ENCODE results near the gene SLC35E2B. TPM values are rescaled to one million over a fixed set of nuclear protein-coding genes. Genes with fewer than 3 reads are reported as not detected.
"Not testable (repeated sequence)": the region's sequence is repeated elsewhere in the genome, so short reads cannot be mapped to it uniquely, and the experiment has no call there.

The SLC35E2B gene
- polyA plus RNA-seq, 1 donor from 2014 or later, result 93.2 TPM

GRCh38 chr1:1639368-1639767 lies 53.2 kb downstream of the SLC35E2B start:
- not testable (repeated sequence) for H3K9me3 ChIP-seq (ENCODE audit: low read length); H3K36me3 ChIP-seq (ENCODE audit: insufficient read depth, low read length); H3K4me3 ChIP-seq (ENCODE audit: low read length); H3K27me3 ChIP-seq (ENCODE audit: insufficient read depth, low read depth, low read length); H3K79me2 ChIP-seq (replicated peaks; ENCODE audit: insufficient read depth, low read length); H3K27ac ChIP-seq (ENCODE audit: low read length); H3K9me2 ChIP-seq (ENCODE audit: insufficient read depth, low read length); H3K9ac ChIP-seq (ENCODE audit: low read length); H3F3A ChIP-seq (ENCODE audit: insufficient read depth, low read length, poor library complexity, severe bottlenecking); H3K4me2 ChIP-seq (ENCODE audit: low read length); H4K20me1 ChIP-seq (ENCODE audit: insufficient read depth); H2AFZ ChIP-seq (ENCODE audit: low read depth, low read length)

GRCh38 chr1:1638528-1638927 lies 54.1 kb downstream of the SLC35E2B start:
- H3K36me3 ChIP-seq (ENCODE audit: insufficient read depth, low read length); H4K20me1 ChIP-seq (ENCODE audit: insufficient read depth); H3K79me2 ChIP-seq (replicated peaks; ENCODE audit: insufficient read depth, low read length); H3K9me2 ChIP-seq (ENCODE audit: insufficient read depth, low read length); H3F3A ChIP-seq (ENCODE audit: insufficient read depth, low read length, poor library complexity, severe bottlenecking); H3K4me2 ChIP-seq (ENCODE audit: low read length); H3K9me3 ChIP-seq (ENCODE audit: low read length); H2AFZ ChIP-seq (ENCODE audit: low read depth, low read length); H3K27ac ChIP-seq (ENCODE audit: low read length); H3K4me3 ChIP-seq (ENCODE audit: low read length); H3K27me3 ChIP-seq (ENCODE audit: insufficient read depth, low read depth, low read length); H3K9ac ChIP-seq (ENCODE audit: low read length): not testable (repeated sequence)

- not testable (repeated sequence) for H3K9ac ChIP-seq (ENCODE audit: low read length); H3K79me2 ChIP-seq (replicated peaks; ENCODE audit: insufficient read depth, low read length); H3K9me2 ChIP-seq (ENCODE audit: insufficient read depth, low read length); H3K36me3 ChIP-seq (ENCODE audit: insufficient read depth, low read length); H3K27me3 ChIP-seq (ENCODE audit: insufficient read depth, low read depth, low read length); H4K20me1 ChIP-seq (ENCODE audit: insufficient read depth); H3K27ac ChIP-seq (ENCODE audit: low read length); H3K4me2 ChIP-seq (ENCODE audit: low read length); H3K4me3 ChIP-seq (ENCODE audit: low read length); H3F3A ChIP-seq (ENCODE audit: insufficient read depth, low read length, poor library complexity, severe bottlenecking); H2AFZ ChIP-seq (ENCODE audit: low read depth, low read length); H3K9me3 ChIP-seq (ENCODE audit: low read length)
Measured at GRCh38 chr1:1637479-1637875, 55.1 kb downstream of the SLC35E2B start.

GRCh38 chr1:1636621-1637478 lies 55.7 kb downstream of the SLC35E2B start:
- not testable (repeated sequence) for H4K20me1 ChIP-seq (ENCODE audit: insufficient read depth); H3F3A ChIP-seq (ENCODE audit: insufficient read depth, low read length, poor library complexity, severe bottlenecking); H3K79me2 ChIP-seq (replicated peaks; ENCODE audit: insufficient read depth, low read length); H3K9me2 ChIP-seq (ENCODE audit: insufficient read depth, low read length); H3K9ac ChIP-seq (ENCODE audit: low read length); H3K27me3 ChIP-seq (ENCODE audit: insufficient read depth, low read depth, low read length); H3K4me2 ChIP-seq (ENCODE audit: low read length); H3K9me3 ChIP-seq (ENCODE audit: low read length); H3K4me3 ChIP-seq (ENCODE audit: low read length); H3K27ac ChIP-seq (ENCODE audit: low read length); H2AFZ ChIP-seq (ENCODE audit: low read depth, low read length); H3K36me3 ChIP-seq (ENCODE audit: insufficient read depth, low read length)

- not testable (repeated sequence) for H3F3A ChIP-seq (ENCODE audit: insufficient read depth, low read length, poor library complexity, severe bottlenecking); H3K79me2 ChIP-seq (replicated peaks; ENCODE audit: insufficient read depth, low read length); H3K4me3 ChIP-seq (ENCODE audit: low read length); H3K4me2 ChIP-seq (ENCODE audit: low read length); H2AFZ ChIP-seq (ENCODE audit: low read depth, low read length); H3K9me2 ChIP-seq (ENCODE audit: insufficient read depth, low read length); H3K27ac ChIP-seq (ENCODE audit: low read length); H3K36me3 ChIP-seq (ENCODE audit: insufficient read depth, low read length); H3K9ac ChIP-seq (ENCODE audit: low read length); H3K9me3 ChIP-seq (ENCODE audit: low read length); H4K20me1 ChIP-seq (ENCODE audit: insufficient read depth)
- H3K27me3 ChIP-seq (ENCODE audit: insufficient read depth, low read depth, low read length), result peaks cover 13% of the 10 kb centered on the region
Measured at GRCh38 chr1:1634613-1635012, 58.0 kb downstream of the SLC35E2B start.

- not testable (repeated sequence) for H3K9me3 ChIP-seq (ENCODE audit: low read length); H3K4me3 ChIP-seq (ENCODE audit: low read length); H2AFZ ChIP-seq (ENCODE audit: low read depth, low read length); H3K36me3 ChIP-seq (ENCODE audit: insufficient read depth, low read length); H3K4me2 ChIP-seq (ENCODE audit: low read length); H3K27ac ChIP-seq (ENCODE audit: low read length); H3K9ac ChIP-seq (ENCODE audit: low read length); H4K20me1 ChIP-seq (ENCODE audit: insufficient read depth); H3K9me2 ChIP-seq (ENCODE audit: insufficient read depth, low read length); H3F3A ChIP-seq (ENCODE audit: insufficient read depth, low read length, poor library complexity, severe bottlenecking); H3K79me2 ChIP-seq (replicated peaks; ENCODE audit: insufficient read depth, low read length)
- H3K27me3 ChIP-seq (ENCODE audit: insufficient read depth, low read depth, low read length), result peaks cover 13% of the 10 kb centered on the region
Measured at GRCh38 chr1:1633409-1633808, 59.2 kb downstream of the SLC35E2B start.
